Stimulated activated naive B cell treated with anti-CD40 and anti-IgM and Interleukin-4, amounts not matched to agents 10 μg/mL and 1 μg/mL and 100 μg/mL, for 72 hours (primary cell): ENCODE measurements around the gene GABRB1.

Experiments
- ATAC-seq, 2 donors: fragments of 150-1000 bp; cut with Tn5 transposase; replicated peaks; 2 replicates each; pipeline ENCODE4 v1.10.0; 2021; ENCODE audit warnings: moderate library complexity in 1 of 2
- DNase-seq: peaks from one replicate; pipeline ENCODE4 v3.0.0; 2021
- H3K27ac Mint-ChIP-seq: one replicate; pipeline ENCODE4 v1.8.0; 2022; ENCODE audit warnings: mild to moderate bottlenecking, mixed read lengths
- H3K27me3 Mint-ChIP-seq, 2 donors: one replicate each; pipeline ENCODE4 v1.8.0; 2022; ENCODE audit warnings: mixed read lengths in 2 of 2
- H3K36me3 Mint-ChIP-seq, 2 donors: one replicate each; pipeline ENCODE4 v1.8.0; 2022; ENCODE audit warnings: mixed read lengths in 2 of 2, mild to moderate bottlenecking in 1 of 2
- H3K4me1 Mint-ChIP-seq, 2 donors: one replicate each; pipeline ENCODE4 v1.8.0; 2022; ENCODE audit warnings: mixed read lengths in 2 of 2, mild to moderate bottlenecking in 1 of 2
- H3K4me3 Mint-ChIP-seq, 2 donors: one replicate each; pipeline ENCODE4 v1.8.0; 2022; ENCODE audit warnings: mild to moderate bottlenecking in 2 of 2, mixed read lengths in 2 of 2, moderate library complexity in 1 of 2
- H3K9me3 Mint-ChIP-seq, 2 donors: one replicate each; pipeline ENCODE4 v1.8.0; 2022; ENCODE audit warnings: mixed read lengths in 2 of 2, mild to moderate bottlenecking in 1 of 2

The GABRB1 gene

DNA sequence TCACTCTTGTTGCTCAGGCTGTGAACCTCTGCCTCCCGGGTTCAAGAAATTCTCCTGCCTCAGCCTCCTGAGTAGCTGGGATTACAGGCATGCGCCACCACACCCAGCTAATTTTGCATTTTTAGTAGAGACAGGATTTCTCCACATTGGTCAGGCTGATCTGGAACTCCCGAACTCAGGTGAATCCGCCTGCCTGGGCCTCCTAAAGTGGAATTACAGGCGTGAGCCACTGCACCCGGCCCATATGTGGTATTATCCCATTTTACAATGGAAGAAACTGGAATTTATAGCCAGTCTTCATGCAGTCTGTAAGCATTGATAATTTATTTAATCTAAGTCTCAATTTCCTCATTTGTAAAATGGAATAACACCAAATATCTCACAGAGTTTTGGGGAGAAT, 161.8 kb downstream of the GABRB1 start:
- no peaks in the 10 kb centered on the region for H3K4me1 Mint-ChIP-seq
- H3K27me3 Mint-ChIP-seq, result no peaks in the 10 kb centered on the region
- ATAC-seq (no peak), DNase-seq (no peak)
- no peak overlapping the region for H3K27ac Mint-ChIP-seq
- H3K4me3 Mint-ChIP-seq, result no peak overlapping the region
- no peaks in the 10 kb centered on the region for H3K9me3 Mint-ChIP-seq
- no peaks in the 10 kb centered on the region for H3K36me3 Mint-ChIP-seq

DNA sequence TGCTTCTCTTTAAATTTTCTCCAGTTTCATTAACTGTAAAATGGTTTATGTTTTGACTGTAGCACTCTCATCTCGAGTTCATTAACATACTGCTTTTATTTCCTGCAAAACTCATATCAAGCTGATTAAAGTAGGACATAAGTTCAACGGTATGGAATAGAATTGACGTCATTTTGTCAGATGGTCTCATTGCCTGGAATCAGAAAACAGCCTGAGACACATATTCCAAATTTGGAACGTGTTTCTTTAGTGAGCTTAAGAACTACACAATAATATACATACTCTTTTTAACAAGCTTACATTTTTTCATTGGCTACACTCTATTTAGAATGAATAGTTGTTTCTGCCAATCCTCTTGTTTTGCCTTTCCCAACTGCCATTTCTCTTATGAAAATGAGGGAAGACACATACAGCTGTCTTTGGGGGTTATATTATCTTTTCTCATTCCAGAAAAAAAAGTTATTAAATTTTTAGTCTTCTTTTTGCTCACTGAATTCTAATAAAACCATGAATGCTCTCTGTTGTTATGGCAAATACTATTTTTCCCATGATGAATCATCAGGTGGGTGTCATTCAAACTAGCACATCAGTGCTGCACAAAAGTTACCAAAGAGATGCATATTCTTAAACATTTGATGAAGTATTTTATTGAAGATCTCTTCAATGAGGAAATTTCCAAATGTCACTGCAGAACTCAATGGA, 162.8 kb downstream of the GABRB1 start:
- Mint-ChIP-seq H3K9me3 (no peaks in the 10 kb centered on the region), H3K27ac (no peak overlapping the region), H3K36me3 (no peaks in the 10 kb centered on the region), H3K4me1 (no peaks in the 10 kb centered on the region), H3K4me3 (no peak overlapping the region), H3K27me3 (no peaks in the 10 kb centered on the region)
- DNase-seq (no peak), ATAC-seq (no peak)

DNA sequence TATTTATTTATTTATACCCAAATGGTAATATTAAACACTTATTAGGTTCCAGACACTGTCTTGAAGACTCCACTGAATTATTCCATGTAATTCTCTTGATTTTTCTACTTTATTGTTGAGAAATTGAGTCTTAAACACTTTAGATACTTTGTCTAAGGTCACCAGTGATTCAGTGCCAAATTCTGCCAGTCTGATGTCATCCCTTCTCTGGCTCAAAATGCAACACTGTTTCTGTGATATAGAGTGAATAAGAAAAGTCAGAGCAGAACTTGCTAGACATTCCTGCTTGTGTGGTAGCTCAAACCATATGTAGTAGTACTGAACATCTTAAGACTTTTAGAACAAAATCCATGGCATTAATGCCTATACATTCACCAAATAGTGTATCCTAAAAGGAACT, 164.3 kb downstream of the GABRB1 start:
- no peaks in the 10 kb centered on the region for H3K36me3 Mint-ChIP-seq
- ATAC-seq (no peak), DNase-seq (no peak)
- H3K9me3 Mint-ChIP-seq, result no peaks in the 10 kb centered on the region
- H3K4me3 Mint-ChIP-seq, result no peak overlapping the region
- no peak overlapping the region for H3K27ac Mint-ChIP-seq
- no peaks in the 10 kb centered on the region for H3K4me1 Mint-ChIP-seq
- H3K27me3 Mint-ChIP-seq, result no peaks in the 10 kb centered on the region

DNA sequence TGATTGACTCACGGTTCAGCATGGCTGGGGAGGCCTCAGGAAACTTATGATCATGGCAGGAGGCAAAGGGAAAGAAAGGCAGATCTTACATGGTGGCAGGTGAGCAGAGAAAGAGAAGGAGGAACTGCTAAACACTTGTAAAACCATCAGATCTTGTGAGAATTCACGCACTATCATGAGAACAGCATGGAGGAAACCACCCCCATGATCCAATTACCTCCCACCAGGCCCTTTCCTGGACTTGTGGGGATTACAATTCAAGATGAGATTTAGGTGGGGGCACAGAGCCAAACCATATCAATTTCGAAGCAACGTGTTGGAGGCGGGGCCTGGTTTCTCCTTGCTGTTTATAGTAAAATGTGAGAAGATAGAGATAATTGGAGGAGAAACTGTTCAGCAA, 167.4 kb downstream of the GABRB1 start:
- Mint-ChIP-seq H3K9me3 (peaks cover 0 to 2% of the 10 kb centered on the region in 2 donors), H3K4me3 (no peak overlapping the region), H3K27me3 (no peaks in the 10 kb centered on the region), H3K36me3 (no peaks in the 10 kb centered on the region), H3K27ac (no peak overlapping the region), H3K4me1 (no peaks in the 10 kb centered on the region)
- DNase-seq, result no peak
- ATAC-seq, result no peak

DNA sequence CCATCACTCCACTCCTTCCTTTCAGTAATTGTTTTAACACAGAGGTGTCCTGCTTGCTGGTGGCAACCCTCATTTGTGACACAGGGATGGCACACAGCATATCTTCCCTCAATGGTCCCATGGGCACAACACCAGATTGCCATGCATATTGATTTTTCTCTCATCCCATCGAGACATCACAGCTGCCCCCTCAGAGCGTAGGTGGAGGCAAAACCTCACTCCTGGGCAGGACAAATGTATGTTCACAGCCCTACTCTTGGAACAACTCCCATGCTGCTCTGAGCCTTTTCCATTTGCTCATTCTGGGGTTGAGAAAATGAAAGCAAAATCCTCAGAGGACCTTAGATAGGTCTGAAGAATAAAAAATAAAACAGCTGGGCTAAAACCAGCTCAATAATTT, 172.2 kb downstream of the GABRB1 start:
- Mint-ChIP-seq H3K4me3 (no peak overlapping the region), H3K9me3 (peaks cover 0 to 2% of the 10 kb centered on the region in 2 donors), H3K27me3 (peaks cover 0 to 5% of the 10 kb centered on the region in 2 donors), H3K27ac (no peak overlapping the region), H3K36me3 (no peaks in the 10 kb centered on the region), H3K4me1 (no peaks in the 10 kb centered on the region)
- DNase-seq, result no peak
- no peak for ATAC-seq

DNA sequence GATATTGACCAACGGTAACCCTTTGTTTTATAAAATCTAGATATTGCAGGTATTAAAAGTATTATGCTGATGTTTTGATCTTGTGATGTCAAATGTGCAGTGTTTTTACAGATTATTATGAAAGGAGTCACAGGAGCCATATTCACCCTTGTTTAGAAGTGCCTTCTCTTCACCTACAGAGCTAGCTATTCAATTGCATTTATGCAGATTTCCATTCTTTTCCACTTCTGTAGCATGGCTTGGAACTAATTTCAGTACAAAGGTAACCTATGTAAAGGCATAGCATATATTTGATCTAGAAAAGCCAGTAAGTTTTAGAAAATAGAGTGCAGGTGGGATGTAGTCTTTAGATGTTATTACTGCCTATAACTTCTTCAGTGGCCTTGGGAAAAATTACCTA, 176.2 kb downstream of the GABRB1 start:
- no peaks in the 10 kb centered on the region for H3K36me3 Mint-ChIP-seq
- H3K9me3 Mint-ChIP-seq, result peaks cover 1 to 3% of the 10 kb centered on the region in 2 donors
- peaks cover 0 to 5% of the 10 kb centered on the region in 2 donors for H3K27me3 Mint-ChIP-seq
- no peak for DNase-seq
- no peak for ATAC-seq
- no peak overlapping the region for H3K4me3 Mint-ChIP-seq
- no peaks in the 10 kb centered on the region for H3K4me1 Mint-ChIP-seq
- no peak overlapping the region for H3K27ac Mint-ChIP-seq

DNA sequence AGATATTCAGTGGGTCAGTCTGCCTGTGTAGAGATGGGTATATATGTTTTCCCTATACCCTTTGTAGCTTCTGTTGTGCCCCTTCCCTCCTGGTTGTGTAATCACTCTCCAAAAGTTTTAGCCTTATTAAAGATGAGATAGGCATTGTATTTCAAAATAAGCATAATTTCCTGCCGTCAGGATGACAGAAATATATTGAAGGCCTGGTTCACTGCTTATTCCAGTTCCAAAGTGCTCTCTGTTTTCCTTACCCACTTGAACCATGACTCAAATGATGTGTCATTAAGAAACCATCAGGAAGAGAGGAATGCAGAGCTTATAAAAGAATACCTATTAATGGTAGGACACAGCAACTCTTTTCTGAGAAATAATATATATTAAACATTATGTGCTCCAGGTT, 178.5 kb downstream of the GABRB1 start:
- Mint-ChIP-seq H3K27me3 (peaks cover 0 to under 1% of the 10 kb centered on the region in 2 donors), H3K4me3 (no peak overlapping the region), H3K36me3 (no peaks in the 10 kb centered on the region), H3K4me1 (no peaks in the 10 kb centered on the region), H3K9me3 (peaks cover 1 to 3% of the 10 kb centered on the region in 2 donors), H3K27ac (no peak overlapping the region)
- no peak for ATAC-seq
- DNase-seq, result no peak

DNA sequence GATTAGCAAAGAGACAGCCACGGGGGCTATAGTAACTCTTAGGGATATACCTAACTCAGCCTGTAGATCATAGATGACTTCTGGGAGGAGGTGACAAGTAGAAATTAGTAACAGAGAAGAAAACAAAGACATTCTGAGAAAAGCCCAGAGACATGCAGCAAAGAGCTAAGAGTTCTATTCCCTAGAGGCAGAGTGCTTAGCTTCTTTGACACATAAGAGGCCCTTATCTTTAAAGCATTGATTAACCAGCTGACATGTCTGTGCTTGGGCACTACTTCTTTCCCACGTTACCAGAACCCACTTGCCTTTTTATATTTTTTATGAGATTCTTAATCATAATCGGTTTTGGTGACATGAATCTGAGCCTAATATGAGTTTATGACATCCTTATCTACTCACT, 179.5 kb downstream of the GABRB1 start:
- Mint-ChIP-seq H3K36me3 (no peaks in the 10 kb centered on the region), H3K9me3 (peaks cover 1 to 3% of the 10 kb centered on the region in 2 donors), H3K27me3 (no peaks in the 10 kb centered on the region), H3K4me1 (no peaks in the 10 kb centered on the region), H3K27ac (no peak overlapping the region), H3K4me3 (no peak overlapping the region)
- no peak for DNase-seq
- ATAC-seq, result no peak

DNA sequence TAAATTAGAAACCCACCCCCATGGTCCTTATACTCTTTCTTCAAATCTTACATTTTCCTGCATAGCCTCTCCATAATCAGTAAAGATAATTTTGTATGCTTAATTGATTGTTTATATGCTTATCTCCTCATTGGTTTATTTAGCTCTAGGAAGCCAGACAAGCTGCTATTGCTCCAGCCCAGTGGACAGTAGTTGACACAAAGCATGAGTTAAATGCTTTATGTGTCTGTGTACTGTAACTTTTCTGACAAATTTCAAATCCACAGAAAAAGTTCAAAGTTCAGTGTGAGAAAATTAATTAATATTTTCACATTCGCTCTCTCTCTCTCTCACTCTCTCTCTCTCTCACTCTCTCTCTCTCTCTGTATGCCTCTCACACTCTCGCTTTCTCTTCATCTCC, 181.7 kb downstream of the GABRB1 start:
- ATAC-seq (no peak), DNase-seq (no peak)
- no peak overlapping the region for H3K27ac Mint-ChIP-seq
- no peaks in the 10 kb centered on the region for H3K36me3 Mint-ChIP-seq
- H3K27me3 Mint-ChIP-seq, result no peaks in the 10 kb centered on the region
- H3K9me3 Mint-ChIP-seq, result peaks cover 1 to 3% of the 10 kb centered on the region in 2 donors
- no peak overlapping the region for H3K4me3 Mint-ChIP-seq
- H3K4me1 Mint-ChIP-seq, result no peaks in the 10 kb centered on the region

DNA sequence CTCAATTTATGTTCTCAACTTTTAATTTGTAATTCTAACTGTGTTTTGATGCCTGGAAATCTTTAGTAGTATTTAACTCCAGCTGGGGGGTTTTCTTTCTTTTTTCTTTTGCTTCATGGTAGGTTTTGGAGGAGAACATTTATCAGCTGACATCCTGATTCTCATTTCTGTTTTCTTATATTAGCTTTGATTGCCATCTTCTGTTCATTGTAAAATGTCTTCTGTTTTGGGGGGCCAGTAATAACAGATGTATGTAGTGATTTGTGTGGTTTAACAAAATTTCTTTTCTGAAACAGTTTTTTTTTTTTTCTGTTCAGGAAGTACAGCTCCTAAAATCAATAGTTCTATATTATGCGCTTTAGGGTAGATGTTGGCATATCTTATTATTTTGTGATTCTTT, 182.2 kb downstream of the GABRB1 start:
- Mint-ChIP-seq H3K4me1 (no peaks in the 10 kb centered on the region), H3K27ac (no peak overlapping the region), H3K27me3 (no peaks in the 10 kb centered on the region), H3K36me3 (no peaks in the 10 kb centered on the region), H3K4me3 (no peak overlapping the region), H3K9me3 (peaks cover 1 to 3% of the 10 kb centered on the region in 2 donors)
- DNase-seq (no peak), ATAC-seq (no peak)

DNA sequence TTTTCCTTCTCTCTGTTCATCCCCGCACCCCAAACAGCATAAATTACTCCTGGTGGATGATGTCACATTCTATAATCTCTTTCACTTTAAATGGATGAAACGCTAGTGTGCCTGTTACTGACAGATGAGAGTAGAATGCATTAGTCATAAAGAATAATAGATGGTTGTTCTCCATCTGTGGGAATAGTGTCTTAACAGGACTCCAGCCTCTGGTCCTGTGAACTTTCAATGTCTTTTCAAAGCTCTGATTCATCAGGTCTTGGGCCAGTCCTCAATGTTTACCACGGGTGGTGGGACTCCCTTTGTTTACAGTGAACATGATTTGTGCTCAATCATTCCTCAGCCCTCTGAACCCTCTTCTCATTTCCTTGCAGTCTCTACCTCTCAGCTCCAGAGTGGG, 182.6 kb downstream of the GABRB1 start:
- Mint-ChIP-seq H3K4me1 (no peaks in the 10 kb centered on the region), H3K36me3 (no peaks in the 10 kb centered on the region), H3K4me3 (no peak overlapping the region), H3K27ac (no peak overlapping the region), H3K27me3 (no peaks in the 10 kb centered on the region), H3K9me3 (peaks cover 1 to 3% of the 10 kb centered on the region in 2 donors)
- no peak for ATAC-seq
- no peak for DNase-seq

DNA sequence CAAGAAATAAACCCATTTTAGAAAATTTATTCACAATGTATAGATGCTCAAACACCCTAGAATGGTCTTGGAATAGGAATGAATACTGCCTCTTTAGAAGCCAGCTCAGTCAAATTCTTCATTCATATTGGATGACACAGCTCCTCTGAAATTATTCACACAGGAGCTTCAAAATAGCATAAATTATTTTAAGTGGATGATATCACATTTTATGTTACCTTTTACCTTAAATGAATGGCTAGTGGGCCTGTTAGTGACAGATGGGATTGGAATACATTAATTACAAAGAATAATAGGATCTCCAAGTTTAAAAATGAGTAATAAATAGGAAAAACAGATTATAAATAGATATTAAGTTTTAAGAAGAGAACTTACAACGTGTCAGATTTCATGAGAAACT, 184.4 kb downstream of the GABRB1 start:
- Mint-ChIP-seq H3K27me3 (no peaks in the 10 kb centered on the region), H3K4me1 (no peaks in the 10 kb centered on the region), H3K27ac (no peak overlapping the region), H3K4me3 (no peak overlapping the region), H3K9me3 (peaks cover 1 to 3% of the 10 kb centered on the region in 2 donors), H3K36me3 (no peaks in the 10 kb centered on the region)
- ATAC-seq (no peak), DNase-seq (no peak)

DNA sequence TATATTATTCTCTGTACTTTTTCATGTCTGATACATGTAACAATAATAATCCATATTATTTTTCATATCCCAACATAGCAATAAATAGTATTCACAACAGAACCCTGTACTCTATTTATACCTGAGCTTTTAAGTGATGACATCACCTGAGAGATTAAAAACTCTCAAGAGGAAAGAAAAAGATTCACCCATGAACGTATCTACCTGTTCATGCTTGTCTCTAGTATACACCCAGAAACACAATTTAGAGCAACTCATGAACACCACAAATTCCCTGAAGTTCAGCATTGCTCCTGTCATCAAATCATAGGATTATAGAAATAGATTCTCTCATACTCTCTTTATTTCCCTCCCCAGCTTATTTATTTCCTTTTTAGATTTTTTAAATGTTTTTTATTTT, 185.9 kb downstream of the GABRB1 start:
- no peak overlapping the region for H3K4me3 Mint-ChIP-seq
- DNase-seq (no peak), ATAC-seq (no peak)
- no peaks in the 10 kb centered on the region for H3K9me3 Mint-ChIP-seq
- H3K4me1 Mint-ChIP-seq, result no peaks in the 10 kb centered on the region
- H3K27ac Mint-ChIP-seq, result no peak overlapping the region
- no peaks in the 10 kb centered on the region for H3K27me3 Mint-ChIP-seq
- no peaks in the 10 kb centered on the region for H3K36me3 Mint-ChIP-seq

DNA sequence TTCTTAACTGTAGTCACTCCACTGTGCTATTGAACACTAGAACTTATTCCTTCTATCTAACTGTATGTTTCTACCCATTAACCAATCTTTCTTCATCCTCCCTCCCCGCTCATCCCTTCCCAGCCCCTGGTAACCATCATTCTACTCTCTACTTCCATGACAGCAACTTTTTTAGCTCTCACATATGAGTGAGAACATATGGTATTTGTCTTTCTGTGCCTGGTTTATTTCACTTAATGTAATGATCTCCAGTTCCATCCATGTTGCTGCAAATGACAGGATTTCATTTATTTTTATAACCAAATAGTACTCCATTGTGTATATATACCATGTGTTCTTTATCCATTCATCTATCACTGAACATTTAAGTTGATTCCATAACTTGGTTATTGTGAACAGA, 186.5 kb downstream of the GABRB1 start:
- Mint-ChIP-seq H3K36me3 (no peaks in the 10 kb centered on the region), H3K9me3 (no peaks in the 10 kb centered on the region), H3K27me3 (no peaks in the 10 kb centered on the region), H3K27ac (no peak overlapping the region), H3K4me1 (no peaks in the 10 kb centered on the region), H3K4me3 (no peak overlapping the region)
- DNase-seq, result no peak
- ATAC-seq, result no peak

DNA sequence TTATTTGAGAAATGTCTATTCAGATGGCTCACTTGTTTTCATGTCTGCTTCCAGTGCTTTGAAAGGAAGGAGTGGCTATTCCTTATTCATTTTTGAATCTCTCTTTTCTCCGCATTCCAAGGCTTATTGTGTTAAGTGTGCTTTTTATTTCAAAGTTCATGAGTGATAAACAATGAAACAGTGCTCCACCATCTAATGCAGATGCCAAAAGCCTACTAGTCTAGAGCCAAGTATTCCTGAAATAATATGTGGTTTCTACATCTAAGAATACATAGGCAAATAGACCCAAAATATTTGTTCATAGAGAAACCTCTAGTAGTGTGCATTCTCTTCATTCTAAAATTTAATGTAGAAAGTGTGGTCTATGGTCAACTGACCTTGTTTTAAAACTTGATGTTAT, 187.3 kb downstream of the GABRB1 start:
- Mint-ChIP-seq H3K27ac (no peak overlapping the region), H3K27me3 (no peaks in the 10 kb centered on the region), H3K36me3 (no peaks in the 10 kb centered on the region), H3K4me1 (no peaks in the 10 kb centered on the region), H3K9me3 (no peaks in the 10 kb centered on the region), H3K4me3 (no peak overlapping the region)
- ATAC-seq, result no peak
- no peak for DNase-seq

DNA sequence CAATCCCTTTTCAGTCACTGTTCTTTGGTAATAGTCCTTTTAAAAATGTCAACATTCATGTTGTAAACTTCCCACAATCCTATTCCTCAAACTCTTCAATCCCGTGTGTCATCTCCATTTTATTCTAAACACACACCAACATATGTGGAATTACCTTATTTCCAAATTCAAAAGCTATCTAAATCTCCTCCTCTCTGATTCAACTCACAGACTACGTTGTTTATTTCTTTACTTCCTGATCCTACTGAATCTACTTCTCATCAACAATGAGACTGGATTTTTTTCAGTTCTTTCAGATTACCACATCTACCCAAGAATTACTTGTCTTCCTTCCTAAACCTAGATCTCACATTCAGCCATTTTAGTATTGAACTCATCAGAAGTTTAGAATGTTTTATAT, 188.2 kb downstream of the GABRB1 start:
- H3K27me3 Mint-ChIP-seq, result no peaks in the 10 kb centered on the region
- no peak for ATAC-seq
- H3K27ac Mint-ChIP-seq, result no peak overlapping the region
- H3K4me3 Mint-ChIP-seq, result no peak overlapping the region
- no peaks in the 10 kb centered on the region for H3K4me1 Mint-ChIP-seq
- H3K36me3 Mint-ChIP-seq, result no peaks in the 10 kb centered on the region
- DNase-seq, result no peak
- H3K9me3 Mint-ChIP-seq, result no peaks in the 10 kb centered on the region
